GM23338 (cell line): ENCODE results near the gene NDUFAF8.

Experiments used
- CREB1 ChIP-seq: fragments of 250-450 bp; sonication (Bioruptor Pico); IDR thresholded peaks from 2 replicates; pipeline ENCODE4 v1.5.0; 2020; ENCODE audit warnings: low read depth, mild to moderate bottlenecking, moderate library complexity
- CTCF ChIP-seq, 2 experiments: fragments of 200-600 bp in 1 of 2; sonication (generic) in 1 of 2; conservative IDR thresholded peaks; 2 replicates each; pipeline versions ENCODE4 v1.5.1 to v1.6.1; 2016 to 2017; ENCODE audit warnings: antibody characterized with exemption in 2 of 2, low read depth in 2 of 2, mild to moderate bottlenecking in 2 of 2, moderate library complexity in 1 of 2
- EZH2 ChIP-seq: fragments of 200-600 bp; sonication (generic); IDR thresholded peaks from one replicate; pipeline ENCODE4 v1.8.0; 2017; ENCODE audit warnings: antibody characterized with exemption, mild to moderate bottlenecking, low read depth; ENCODE audit not compliant: unreplicated experiment
- EZH2phosphoT487 ChIP-seq: fragments of 200-600 bp; sonication (generic); IDR thresholded peaks from one replicate; pipeline ENCODE4 v1.8.1; 2018; ENCODE audit warnings: antibody characterized with exemption; ENCODE audit not compliant: unreplicated experiment
- POLR2AphosphoS5 ChIP-seq: IDR thresholded peaks from 2 replicates; pipeline ENCODE4 v1.6.1; 2016; ENCODE audit warnings: antibody characterized with exemption, low read depth
- REST ChIP-seq: IDR thresholded peaks from one replicate; pipeline ENCODE4 v1.6.1; 2018; ENCODE audit warnings: antibody characterized with exemption; ENCODE audit not compliant: unreplicated experiment
- STAT1 ChIP-seq: IDR thresholded peaks from one replicate; pipeline ENCODE4 v1.6.1; 2016; ENCODE audit warnings: antibody characterized with exemption; ENCODE audit not compliant: unreplicated experiment

- TF ChIP-seq CTCF (conservative IDR thresholded peaks at IDR 0.05; ENCODE audit: low read depth in 2 of 2) (no peak), EZH2 (no peak), REST (no peak), POLR2AphosphoS5 (no peak), EZH2phosphoT487 (no peak), STAT1 (no peak), CREB1 (CRISPR knock-in tag) (no peak)
These were observed 50.5 kb downstream of the NDUFAF8 start for GRCh38 chr17:81289627-81290026.
